Measurements from ENCODE around the gene TTLL3.

DNA sequence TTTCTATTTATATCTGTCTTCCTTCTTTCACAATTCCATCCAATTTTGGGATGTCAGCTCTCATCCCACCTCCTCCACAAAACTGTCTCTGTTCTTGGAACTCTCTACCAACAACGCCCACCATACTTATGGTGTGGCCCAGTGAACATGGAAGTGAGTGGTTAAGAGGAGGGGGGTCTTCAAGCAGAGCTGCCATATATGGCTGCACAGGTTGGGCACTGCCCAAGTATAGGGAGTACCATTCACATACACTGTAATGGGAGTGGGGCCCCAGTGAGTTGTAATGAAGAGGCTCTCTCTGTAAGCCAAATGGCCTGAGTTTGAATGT lies 32.4 kb upstream of the TTLL3 start:
- TF ChIP-seq, protein P1, sequence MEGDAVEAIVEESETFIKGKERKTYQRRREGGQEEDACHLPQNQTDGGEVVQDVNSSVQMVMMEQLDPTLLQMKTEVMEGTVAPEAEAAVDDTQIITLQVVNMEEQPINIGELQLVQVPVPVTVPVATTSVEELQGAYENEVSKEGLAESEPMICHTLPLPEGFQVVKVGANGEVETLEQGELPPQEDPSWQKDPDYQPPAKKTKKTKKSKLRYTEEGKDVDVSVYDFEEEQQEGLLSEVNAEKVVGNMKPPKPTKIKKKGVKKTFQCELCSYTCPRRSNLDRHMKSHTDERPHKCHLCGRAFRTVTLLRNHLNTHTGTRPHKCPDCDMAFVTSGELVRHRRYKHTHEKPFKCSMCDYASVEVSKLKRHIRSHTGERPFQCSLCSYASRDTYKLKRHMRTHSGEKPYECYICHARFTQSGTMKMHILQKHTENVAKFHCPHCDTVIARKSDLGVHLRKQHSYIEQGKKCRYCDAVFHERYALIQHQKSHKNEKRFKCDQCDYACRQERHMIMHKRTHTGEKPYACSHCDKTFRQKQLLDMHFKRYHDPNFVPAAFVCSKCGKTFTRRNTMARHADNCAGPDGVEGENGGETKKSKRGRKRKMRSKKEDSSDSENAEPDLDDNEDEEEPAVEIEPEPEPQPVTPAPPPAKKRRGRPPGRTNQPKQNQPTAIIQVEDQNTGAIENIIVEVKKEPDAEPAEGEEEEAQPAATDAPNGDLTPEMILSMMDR (conservative IDR thresholded peaks at IDR 0.05; ENCODE audit: low read depth, low read length) = no peak
- no peak for TF ChIP-seq EZH2 (IDR thresholded peaks at IDR 0.05; ENCODE audit: low read length, unreplicated experiment)

Measured in PC-3 (cell line).